ENCODE results near the gene WFS1. TPM values are rescaled to one million over a fixed set of nuclear protein-coding genes. Genes with fewer than 3 reads are reported as not detected.

Gene WFS1
- total RNA-seq, 4 donors from 2014 or later: 36.6 to 41.8 (median 40.0) TPM

DNA sequence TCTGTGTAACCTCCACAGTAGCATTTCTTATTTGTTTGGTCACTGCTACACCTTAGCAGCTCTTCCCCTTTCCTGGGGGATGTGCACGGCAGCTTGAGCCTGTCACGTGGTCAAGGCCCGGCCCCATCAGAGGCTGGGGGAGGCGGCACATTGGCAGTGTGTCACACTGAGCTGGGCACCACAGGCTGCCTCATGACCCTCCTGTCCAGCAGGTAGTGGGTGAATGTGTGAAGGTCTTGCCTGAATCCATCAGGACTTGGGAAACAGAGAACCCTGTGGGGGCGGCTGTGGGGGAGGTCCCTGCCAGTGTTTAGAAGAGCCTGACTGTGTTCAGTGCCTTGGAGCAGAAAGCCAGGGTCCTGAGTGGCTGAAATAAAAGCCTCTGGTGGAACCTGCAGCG is 33.2 kb downstream of the WFS1 start:
- TF ChIP-seq, protein P1, sequence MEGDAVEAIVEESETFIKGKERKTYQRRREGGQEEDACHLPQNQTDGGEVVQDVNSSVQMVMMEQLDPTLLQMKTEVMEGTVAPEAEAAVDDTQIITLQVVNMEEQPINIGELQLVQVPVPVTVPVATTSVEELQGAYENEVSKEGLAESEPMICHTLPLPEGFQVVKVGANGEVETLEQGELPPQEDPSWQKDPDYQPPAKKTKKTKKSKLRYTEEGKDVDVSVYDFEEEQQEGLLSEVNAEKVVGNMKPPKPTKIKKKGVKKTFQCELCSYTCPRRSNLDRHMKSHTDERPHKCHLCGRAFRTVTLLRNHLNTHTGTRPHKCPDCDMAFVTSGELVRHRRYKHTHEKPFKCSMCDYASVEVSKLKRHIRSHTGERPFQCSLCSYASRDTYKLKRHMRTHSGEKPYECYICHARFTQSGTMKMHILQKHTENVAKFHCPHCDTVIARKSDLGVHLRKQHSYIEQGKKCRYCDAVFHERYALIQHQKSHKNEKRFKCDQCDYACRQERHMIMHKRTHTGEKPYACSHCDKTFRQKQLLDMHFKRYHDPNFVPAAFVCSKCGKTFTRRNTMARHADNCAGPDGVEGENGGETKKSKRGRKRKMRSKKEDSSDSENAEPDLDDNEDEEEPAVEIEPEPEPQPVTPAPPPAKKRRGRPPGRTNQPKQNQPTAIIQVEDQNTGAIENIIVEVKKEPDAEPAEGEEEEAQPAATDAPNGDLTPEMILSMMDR (IDR thresholded peaks at IDR 0.05; ENCODE audit: low read depth): no peak

DNA sequence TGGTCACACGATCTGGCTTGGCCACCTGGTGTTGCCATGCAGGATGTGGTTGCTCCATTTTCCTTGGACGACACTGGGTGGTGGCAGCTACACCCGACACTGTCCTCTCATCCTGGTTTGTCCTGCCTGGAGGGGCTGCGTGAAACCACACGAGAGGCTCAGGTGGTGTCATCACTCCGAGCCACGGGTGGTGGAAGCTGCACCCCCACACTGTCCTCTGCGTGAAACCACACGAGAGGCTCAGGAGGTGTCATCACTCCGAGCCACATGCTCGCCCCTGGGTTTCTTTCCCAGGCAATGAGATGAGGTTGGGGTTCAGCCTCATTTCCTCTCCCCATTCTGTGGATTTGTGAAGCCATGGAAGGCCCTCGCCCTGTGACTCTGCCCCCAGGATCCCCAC is 34.3 kb downstream of the WFS1 start:
- TF ChIP-seq, protein P1 (IDR thresholded peaks at IDR 0.05; ENCODE audit: low read depth): no peak

DNA sequence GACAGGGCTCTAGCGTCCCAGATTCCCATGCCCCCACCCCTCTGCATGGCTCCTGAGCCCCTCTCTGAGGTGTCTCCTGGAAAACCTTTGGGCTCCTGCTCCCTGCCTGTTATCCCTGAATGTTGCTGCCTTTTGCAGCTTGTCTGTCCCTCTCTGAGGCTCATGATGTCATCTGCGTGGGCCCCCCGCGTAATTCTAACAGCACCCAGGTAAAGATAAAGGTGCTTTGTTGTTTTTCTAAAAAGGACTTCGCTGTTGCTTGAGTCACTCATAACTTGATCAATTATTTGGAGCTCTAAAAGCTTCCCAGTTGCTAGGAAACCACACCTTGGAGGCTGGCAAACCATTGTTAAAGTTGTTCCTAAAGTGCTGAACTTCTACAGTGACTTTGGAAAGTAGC is 36.6 kb downstream of the WFS1 start:
- TF ChIP-seq, protein P1 (IDR thresholded peaks at IDR 0.05; ENCODE audit: low read depth): no peak

DNA sequence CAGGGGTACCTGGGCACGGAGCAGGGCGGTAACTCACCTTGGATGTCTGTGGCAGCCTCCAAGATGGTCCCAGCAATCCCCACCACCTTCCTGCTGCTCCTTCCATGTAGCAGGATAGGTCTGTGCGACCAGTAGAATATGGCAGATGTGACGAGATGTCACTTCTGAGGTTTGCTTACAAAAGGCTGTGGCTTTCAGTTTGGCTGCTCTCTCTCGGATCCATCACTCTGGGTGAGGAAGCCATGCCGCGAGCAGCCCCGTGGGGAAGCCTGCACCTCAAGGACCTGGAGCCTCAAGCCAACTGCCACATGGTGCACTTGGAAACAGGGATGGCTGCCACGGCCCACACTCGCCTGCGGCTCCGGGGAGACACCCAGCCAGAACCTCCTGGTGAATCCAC is 37.6 kb downstream of the WFS1 start:
- TF ChIP-seq, protein P1 (IDR thresholded peaks at IDR 0.05; ENCODE audit: low read depth): no peak

DNA sequence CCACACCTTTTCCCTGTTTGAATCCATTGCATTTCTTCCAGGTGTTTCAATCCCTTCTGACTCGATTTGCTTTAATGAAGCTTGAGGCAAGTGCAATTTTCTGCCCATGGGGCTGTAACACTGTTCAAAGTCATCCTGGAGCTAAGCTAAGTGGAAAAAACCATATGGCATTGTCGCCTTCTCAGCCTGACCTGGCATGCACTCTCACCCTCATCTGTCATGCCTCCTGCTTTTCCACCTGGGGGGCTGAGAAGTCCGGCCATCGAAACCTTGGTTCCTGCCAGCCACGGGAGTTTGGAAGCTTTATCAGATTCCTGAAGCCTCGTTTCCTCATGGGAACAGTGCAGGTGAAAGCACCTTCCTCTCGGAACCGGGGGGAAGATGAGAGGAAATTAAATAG is 38.2 kb downstream of the WFS1 start:
- TF ChIP-seq, protein P1 (IDR thresholded peaks at IDR 0.05; ENCODE audit: low read depth): no peak

DNA sequence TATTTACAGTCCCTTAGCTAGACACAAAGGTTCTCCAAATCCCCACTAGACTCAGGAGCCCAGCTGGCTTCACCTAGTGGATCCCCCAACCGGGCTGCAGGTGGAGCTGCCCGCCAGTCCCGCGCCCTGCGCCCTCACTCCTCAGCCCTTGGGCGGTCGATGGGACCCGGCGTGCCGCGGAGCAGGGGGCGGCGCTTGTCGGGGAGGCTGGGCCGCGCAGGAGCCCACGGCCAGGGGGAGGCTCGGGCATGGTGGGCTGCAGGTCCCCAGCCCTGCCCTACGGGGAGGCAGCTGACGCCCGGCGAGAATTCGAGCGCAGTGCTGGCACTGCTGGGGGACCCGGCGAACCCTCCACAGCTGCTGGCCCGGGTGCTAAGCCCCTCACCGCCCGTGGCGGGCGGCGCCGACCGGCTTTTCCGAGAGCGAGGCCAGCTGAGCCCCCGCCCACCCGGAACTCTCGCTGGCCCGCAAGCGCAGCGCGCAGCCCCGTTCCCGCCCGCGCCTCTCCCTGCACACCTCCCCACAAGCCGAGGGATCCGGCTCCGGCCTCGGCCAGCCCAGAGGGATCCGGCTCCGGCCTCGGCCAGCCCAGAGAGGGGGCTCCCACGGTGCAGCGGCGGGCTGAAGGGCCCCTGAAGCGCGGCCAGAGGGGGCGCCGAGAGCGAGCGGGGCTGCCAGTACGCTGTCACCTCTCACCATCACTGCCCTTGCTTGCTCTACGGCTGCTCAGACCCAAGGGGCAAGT is 39.4 kb downstream of the WFS1 start:
- TF ChIP-seq, protein P1 (IDR thresholded peaks at IDR 0.05; ENCODE audit: low read depth): no peak

DNA sequence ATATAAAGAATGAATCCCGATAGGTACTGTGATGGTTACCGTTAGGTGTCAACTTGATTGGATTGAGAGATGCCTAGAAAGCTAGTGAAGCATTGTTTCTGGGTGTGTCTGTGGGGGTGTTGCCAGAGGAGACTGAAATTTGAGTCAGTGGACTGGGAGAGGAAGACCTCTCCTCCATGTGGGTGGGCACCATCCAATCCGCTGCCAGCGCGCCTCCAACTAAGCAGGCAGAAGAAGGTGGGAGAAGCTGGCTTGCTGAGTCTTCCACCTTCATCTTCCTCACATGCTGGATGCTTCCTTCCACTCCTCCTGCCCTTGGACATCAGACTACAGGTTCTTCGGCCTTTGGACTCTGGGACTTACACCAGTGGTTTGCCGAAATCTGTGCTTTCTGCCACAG is 40.1 kb downstream of the WFS1 start:
- TF ChIP-seq, protein P1 (IDR thresholded peaks at IDR 0.05; ENCODE audit: low read depth): no peak
